Stomach smooth muscle (tissue), 2 donors: ENCODE results near the gene UXT.
"Not testable (repeated sequence)": the region's sequence is repeated elsewhere in the genome, so short reads cannot be mapped to it uniquely, and the experiment has no call there.

ENCODE experiments used
- H3K27ac ChIP-seq: one replicate; pipeline ENCODE4 v1.7.0; 2013; ENCODE audit warnings: mild to moderate bottlenecking, low read length, inconsistent platforms
- H3K27me3 ChIP-seq, 2 donors: one replicate each; pipeline ENCODE4 v1.7.0; 2013; ENCODE audit warnings: low read length in 2 of 2; ENCODE audit not compliant: insufficient read depth in 2 of 2, control insufficient read depth in 1 of 2
- H3K36me3 ChIP-seq, 2 donors: one replicate each; pipeline ENCODE4 v1.7.0; 2013; ENCODE audit warnings: low read length in 2 of 2; ENCODE audit not compliant: control insufficient read depth in 2 of 2, insufficient read depth in 2 of 2
- H3K4me1 ChIP-seq: one replicate; pipeline ENCODE4 v1.7.0; 2013; ENCODE audit warnings: low read length; ENCODE audit not compliant: control insufficient read depth, insufficient read depth
- H3K4me3 ChIP-seq, 2 donors: one replicate each; pipeline ENCODE4 v1.7.0; 2013; ENCODE audit warnings: low read length in 2 of 2
- H3K9ac ChIP-seq, 2 donors: one replicate each; pipeline ENCODE4 v1.7.0; 2013; ENCODE audit warnings: low read length in 2 of 2, mild to moderate bottlenecking in 1 of 2
- H3K9me3 ChIP-seq, 2 donors: one replicate each; pipeline ENCODE4 v1.7.0; 2013; ENCODE audit warnings: low read length in 2 of 2; ENCODE audit not compliant: control insufficient read depth in 2 of 2
- donor health status: healthy.
- donor health status: Pancreatic carcinoma.

Gene UXT

DNA sequence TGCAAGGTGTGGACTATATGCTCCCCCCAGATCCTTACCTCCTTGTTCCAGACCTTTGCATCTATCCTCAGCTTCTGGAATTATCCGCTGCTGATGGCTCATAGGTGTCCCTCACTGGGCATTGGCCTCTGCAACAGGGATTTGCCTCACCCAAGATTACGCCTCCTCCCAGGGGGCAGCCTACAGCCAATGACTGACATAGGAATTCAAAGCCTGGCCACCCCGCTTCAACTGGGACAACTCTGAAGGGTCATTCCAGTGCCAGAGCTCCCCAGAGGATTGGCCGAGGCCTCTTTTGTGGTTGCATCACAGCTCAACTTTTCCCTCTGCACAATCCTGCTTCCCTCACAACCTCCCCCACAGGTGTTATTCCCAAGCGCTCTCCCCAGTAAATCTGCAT lies 44.4 kb downstream of the UXT start:
- Histone ChIP-seq H3K9me3 (peaks cover 0 to 3% of the 10 kb centered on the region in 2 donors), H3K4me1 (peaks cover 2% of the 10 kb centered on the region), H3K27ac (no peak overlapping the region), H3K36me3 (no peaks in the 10 kb centered on the region), H3K4me3 (no peak overlapping the region), H3K27me3 (peaks cover 3 to 11% of the 10 kb centered on the region in 2 donors), H3K9ac (no peak overlapping the region)

DNA sequence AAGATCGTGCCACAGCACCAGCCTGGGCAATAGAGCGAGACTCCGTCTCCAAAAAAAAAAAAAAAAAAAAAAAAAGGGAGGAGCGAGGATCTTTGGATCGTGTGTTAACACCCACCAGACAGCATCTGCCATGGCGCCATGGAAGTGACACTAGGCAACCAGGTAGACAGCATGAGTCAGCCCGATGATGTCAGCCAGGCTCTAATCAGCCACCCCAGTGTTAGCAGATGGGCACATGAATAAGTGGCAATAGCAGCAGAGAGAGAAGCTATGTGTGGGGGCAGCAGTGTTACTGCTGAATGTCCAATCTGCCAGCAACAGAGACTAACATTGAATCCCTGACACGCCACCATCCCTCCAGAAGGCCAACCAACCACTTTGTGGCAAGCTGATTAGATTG lies 45.9 kb downstream of the UXT start:
- H3K27me3 ChIP-seq = peaks cover 0 to 14% of the 10 kb centered on the region in 2 donors
- H3K27ac ChIP-seq = no peak overlapping the region
- no peaks in the 10 kb centered on the region for H3K36me3 ChIP-seq
- no peak overlapping the region for H3K4me3 ChIP-seq
- no peak overlapping the region for H3K9ac ChIP-seq
- H3K4me1 ChIP-seq = no peaks in the 10 kb centered on the region
- H3K9me3 ChIP-seq = peaks cover 0 to 3% of the 10 kb centered on the region in 2 donors

DNA sequence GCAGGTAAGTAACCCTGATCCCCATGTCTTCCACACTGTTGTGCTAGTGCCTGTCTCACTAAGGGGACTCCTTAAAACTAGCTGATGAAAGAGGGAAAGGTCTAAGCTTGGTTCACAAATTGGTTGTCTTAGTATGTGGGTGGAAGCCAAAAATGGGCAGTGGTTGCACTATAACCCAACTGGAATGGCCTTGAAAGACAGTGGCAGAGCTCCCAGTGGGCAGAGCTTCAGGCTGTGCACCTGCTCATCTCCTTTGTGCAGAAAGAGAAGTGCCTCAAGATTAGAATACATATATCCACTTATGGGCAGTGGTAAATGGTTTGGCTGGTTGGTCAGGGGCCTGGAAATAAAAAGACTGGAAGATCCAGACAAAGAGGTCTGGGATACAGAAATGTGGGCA lies 46.6 kb downstream of the UXT start:
- Histone ChIP-seq H3K36me3 (no peaks in the 10 kb centered on the region), H3K4me3 (no peak overlapping the region), H3K27me3 (peaks cover 0 to 14% of the 10 kb centered on the region in 2 donors)

DNA sequence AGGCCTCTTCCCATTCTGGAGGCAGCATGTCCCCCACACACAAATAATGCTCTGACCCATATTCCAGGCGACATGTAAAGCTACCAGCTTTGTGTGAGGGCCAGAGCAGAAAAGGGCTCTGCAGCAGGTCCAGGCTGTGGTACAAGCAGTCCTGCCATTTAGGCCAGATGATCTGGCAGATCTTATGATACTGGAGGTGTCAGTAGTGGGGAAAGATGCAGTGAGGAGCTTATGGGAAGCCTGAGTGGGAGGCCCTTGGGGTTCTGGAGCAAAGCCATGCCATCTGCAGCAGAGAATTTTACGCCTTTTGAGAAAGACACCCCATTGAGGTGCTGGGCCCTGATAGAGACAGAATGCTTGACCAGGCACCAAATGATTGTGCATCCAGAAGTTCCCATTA lies 47.1 kb downstream of the UXT start:
- no peaks in the 10 kb centered on the region for H3K4me1 ChIP-seq
- H3K9ac ChIP-seq = no peak overlapping the region
- no peak overlapping the region for H3K27ac ChIP-seq
- peaks cover 0 to 14% of the 10 kb centered on the region in 2 donors for H3K27me3 ChIP-seq
- H3K36me3 ChIP-seq = no peaks in the 10 kb centered on the region
- no peak overlapping the region for H3K4me3 ChIP-seq
- H3K9me3 ChIP-seq = peaks cover 0 to 3% of the 10 kb centered on the region in 2 donors

More for the DNA sequence above, 46.6 kb downstream of the UXT start:
- peaks cover 0 to 3% of the 10 kb centered on the region in 2 donors for H3K9me3 ChIP-seq
- H3K27ac ChIP-seq = no peak overlapping the region
- no peaks in the 10 kb centered on the region for H3K4me1 ChIP-seq
- H3K9ac ChIP-seq = no peak overlapping the region

DNA sequence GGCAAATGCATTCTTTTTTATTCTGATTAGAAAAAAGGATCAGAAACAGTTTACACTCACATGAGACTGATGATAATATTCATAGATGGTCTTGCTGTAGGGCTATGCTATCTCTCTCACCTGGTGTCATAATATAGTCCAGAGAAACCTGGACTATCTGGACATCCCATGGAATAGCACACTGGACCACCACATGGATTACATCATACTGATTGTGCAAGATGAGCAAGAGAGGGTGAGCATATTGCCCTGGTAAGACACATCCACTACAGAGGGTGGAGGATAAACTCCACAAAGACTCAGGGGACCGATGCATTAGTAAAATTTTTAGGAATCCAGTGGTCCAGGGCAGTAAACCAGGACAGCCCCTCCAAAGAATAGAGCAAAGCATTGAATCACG lies 47.5 kb downstream of the UXT start:
- Histone ChIP-seq H3K4me1 (no peaks in the 10 kb centered on the region), H3K36me3 (no peaks in the 10 kb centered on the region), H3K9me3 (peaks cover 0 to 3% of the 10 kb centered on the region in 2 donors), H3K4me3 (no peak overlapping the region), H3K27ac (no peak overlapping the region), H3K9ac (no peak overlapping the region), H3K27me3 (peaks cover 0 to 14% of the 10 kb centered on the region in 2 donors)

DNA sequence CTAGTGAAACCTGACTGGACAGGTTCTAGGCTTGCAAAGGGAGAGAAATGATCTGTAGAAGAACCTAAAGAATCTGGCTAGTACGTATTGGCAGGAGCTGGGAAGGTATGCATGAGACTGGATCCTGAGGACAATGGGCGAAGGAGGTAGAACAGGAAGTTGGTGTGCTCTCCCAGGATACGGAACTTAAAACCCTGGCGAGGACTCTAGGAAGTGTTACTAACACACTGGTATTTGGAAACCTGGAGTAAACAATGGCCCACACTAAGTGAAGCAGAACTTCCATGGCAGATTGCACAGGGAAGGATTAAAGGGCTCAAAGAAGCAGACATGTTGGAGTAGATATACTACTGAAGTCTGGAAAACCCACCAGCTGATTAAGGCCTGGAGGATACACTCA lies 48.5 kb downstream of the UXT start:
- no peak overlapping the region for H3K27ac ChIP-seq
- no peaks in the 10 kb centered on the region for H3K9me3 ChIP-seq
- no peak overlapping the region for H3K9ac ChIP-seq
- no peaks in the 10 kb centered on the region for H3K4me1 ChIP-seq
- no peaks in the 10 kb centered on the region for H3K36me3 ChIP-seq
- peaks cover 0 to 12% of the 10 kb centered on the region in 2 donors for H3K27me3 ChIP-seq
- no peak overlapping the region for H3K4me3 ChIP-seq

DNA sequence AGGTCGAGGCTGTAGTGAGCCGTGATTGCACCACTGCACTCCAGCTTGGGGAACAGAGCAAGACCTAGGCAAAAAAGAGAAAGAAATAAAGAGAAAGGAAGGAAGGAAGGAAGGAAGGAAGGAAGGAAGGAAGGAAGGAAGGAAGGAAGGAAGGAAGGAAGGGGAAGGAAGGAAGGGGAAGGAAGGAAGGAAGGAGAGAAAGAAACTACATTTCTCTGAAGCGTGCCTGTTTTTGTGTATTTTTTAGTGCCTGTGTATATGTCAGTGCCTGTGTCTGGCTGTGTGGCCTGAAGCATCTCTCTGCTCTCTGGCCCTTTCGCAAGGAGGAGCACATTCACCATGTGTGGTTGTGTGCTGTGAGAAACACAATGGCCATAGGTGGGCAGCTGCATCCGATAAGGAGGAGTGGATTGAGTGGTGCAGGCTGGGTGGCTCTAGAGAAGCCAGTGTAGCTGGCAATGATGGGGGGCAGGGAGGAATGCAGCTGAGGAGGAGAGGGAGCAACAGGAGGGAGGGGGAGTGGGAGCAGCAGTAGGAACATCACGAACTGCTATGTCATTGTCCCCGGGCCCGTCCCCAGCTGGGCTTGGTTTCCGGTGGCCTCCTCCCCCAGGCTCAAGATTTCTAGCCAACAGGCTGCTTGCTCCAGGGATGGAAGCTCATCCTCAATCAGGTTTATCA lies 50.7 kb downstream of the UXT start:
- Histone ChIP-seq H3K9ac (no peak overlapping the region), H3K27me3 (peaks cover 0 to 7% of the 10 kb centered on the region in 2 donors), H3K27ac (no peak overlapping the region), H3K36me3 (no peaks in the 10 kb centered on the region), H3K4me1 (no peaks in the 10 kb centered on the region), H3K9me3 (no peaks in the 10 kb centered on the region), H3K4me3 (no peak overlapping the region)

DNA sequence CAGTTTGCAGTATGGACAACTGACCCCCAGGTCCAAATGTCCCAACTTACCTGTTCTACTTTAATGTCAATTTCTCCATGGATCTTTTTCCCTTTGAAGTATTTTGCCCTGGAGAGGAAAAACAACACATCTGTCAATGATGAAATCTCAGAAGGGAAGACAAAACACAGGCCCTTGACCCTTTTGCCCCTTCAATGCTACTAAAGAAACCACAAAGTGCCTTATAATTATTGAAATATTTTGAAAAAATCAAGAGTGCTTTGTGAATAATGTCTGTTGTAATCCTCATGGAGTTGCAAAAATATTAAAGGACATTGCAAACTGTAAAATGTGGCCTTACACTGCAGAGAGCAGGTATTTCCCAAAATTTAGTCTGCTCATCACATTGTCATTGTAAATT lies 51.9 kb downstream of the UXT start:
- no peaks in the 10 kb centered on the region for H3K36me3 ChIP-seq
- H3K9me3 ChIP-seq = no peaks in the 10 kb centered on the region
- H3K9ac ChIP-seq = no peak overlapping the region
- no peak overlapping the region for H3K27ac ChIP-seq
- peaks cover 0 to 7% of the 10 kb centered on the region in 2 donors for H3K27me3 ChIP-seq
- no peaks in the 10 kb centered on the region for H3K4me1 ChIP-seq
- no peak overlapping the region for H3K4me3 ChIP-seq

DNA sequence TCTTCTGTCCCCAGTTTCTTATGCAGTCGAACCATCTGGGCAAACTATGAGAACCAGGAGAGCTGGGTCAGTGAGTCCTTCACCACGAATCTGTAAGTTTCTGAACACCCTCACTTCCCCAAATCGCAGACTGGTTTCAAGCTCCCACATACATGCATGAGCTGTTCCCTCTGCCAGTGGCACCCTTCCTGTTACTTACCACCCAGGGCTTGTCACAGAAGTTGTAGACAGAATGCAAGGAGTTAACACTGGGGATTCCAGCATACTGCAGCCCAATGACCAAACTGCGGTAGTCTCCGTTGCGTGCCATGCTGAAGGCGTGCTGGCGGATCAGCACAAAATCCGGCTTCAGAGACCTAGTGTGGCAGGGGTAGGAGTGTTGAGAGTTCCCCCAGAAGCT lies 54.0 kb downstream of the UXT start:
- Histone ChIP-seq H3K36me3 (no peaks in the 10 kb centered on the region), H3K4me1 (no peaks in the 10 kb centered on the region), H3K9ac (no peak overlapping the region), H3K9me3 (peaks cover 0 to 3% of the 10 kb centered on the region in 2 donors), H3K27ac (no peak overlapping the region), H3K4me3 (no peak overlapping the region), H3K27me3 (peaks cover 0 to 5% of the 10 kb centered on the region in 2 donors)

DNA sequence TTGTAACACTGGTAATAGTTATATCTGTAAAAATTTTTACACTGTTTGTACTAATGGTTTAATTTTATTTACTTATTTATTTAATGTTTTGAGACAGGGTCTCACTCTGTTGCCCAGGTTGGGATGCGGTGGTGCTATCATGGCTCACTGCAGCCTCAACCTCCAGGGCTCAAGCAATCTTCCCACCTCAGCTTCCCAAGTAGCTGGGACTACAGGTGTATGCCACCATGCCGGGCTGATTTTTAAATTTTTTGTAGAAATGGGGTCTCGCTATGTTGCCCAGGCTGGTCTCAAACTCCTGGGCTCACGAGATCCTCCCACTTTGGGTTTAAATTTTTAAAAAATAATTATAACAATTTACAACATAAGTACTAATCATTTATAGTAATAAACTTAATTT lies 55.9 kb downstream of the UXT start:
- H3K27ac ChIP-seq, H3K9me3 ChIP-seq, H3K4me3 ChIP-seq, H3K9ac ChIP-seq, H3K27me3 ChIP-seq, H3K4me1 ChIP-seq, H3K36me3 ChIP-seq: not testable (repeated sequence)
